HG03095 (cell line): ENCODE results near the gene VPS37B.
A peak's percentile ranks its signal among the peaks of the same experiment; 100 is the strongest.
"Not testable (repeated sequence)": the region's sequence is repeated elsewhere in the genome, so short reads cannot be mapped to it uniquely, and the experiment has no call there.

Experiments used
- ATAC-seq: cut with Tn5 transposase; IDR thresholded peaks from one replicate; pipeline ENCODE4 v1.9.1; 2021; ENCODE audit warnings: moderate library complexity; ENCODE audit not compliant: unreplicated experiment

Gene VPS37B

GRCh38 chr12:122884091-122884826, 11.7 kb downstream of the VPS37B start:
- ATAC-seq = no peak

GRCh38 chr12:122882908-122883558, 12.9 kb downstream of the VPS37B start:
- ATAC-seq = no peak

- no peak for ATAC-seq
Measured at GRCh38 chr12:122880668-122881067, 15.3 kb downstream of the VPS37B start.

- ATAC-seq = no peak
Measured at GRCh38 chr12:122880155-122880667, 15.7 kb downstream of the VPS37B start.

- ATAC-seq = no peak
Measured at GRCh38 chr12:122878780-122879612, 16.9 kb downstream of the VPS37B start.

GRCh38 chr12:122876731-122877130, 19.2 kb downstream of the VPS37B start:
- no peak for ATAC-seq

- not testable (repeated sequence) for ATAC-seq
Measured at GRCh38 chr12:122876281-122876680, 19.6 kb downstream of the VPS37B start.

- ATAC-seq = peak; percentile 49
Measured at GRCh38 chr12:122875590-122876220, 20.2 kb downstream of the VPS37B start.

- ATAC-seq = no peak
Measured at GRCh38 chr12:122874081-122874480, 21.8 kb downstream of the VPS37B start.

GRCh38 chr12:122873540-122873939, 22.4 kb downstream of the VPS37B start:
- no peak for ATAC-seq

- ATAC-seq = no peak
Measured at GRCh38 chr12:122872815-122873361, 23.0 kb downstream of the VPS37B start.

GRCh38 chr12:122871851-122872780, 23.8 kb downstream of the VPS37B start:
- ATAC-seq = no peak

GRCh38 chr12:122870867-122871664, 24.9 kb downstream of the VPS37B start:
- no peak for ATAC-seq

GRCh38 chr12:122870163-122870842, 25.6 kb downstream of the VPS37B start:
- no peak for ATAC-seq

GRCh38 chr12:122869207-122869973, 26.5 kb downstream of the VPS37B start:
- ATAC-seq = no peak

GRCh38 chr12:122868471-122869177, 27.3 kb downstream of the VPS37B start:
- ATAC-seq = no peak
